Pancreas (tissue), 10 donors: ENCODE measurements around the gene LTC4S. TPM values are rescaled to one million over a fixed set of nuclear protein-coding genes. Genes with fewer than 3 reads are reported as not detected.

Experiments
- ATAC-seq, 4 donors: fragments of 200-7000 bp; cut with Tn5 transposase; one replicate each; pipeline versions ENCODE4 v1.8.0 to v1.9.1; 2020; ENCODE audit warnings: mild to moderate bottlenecking in 4 of 4, moderate library complexity in 4 of 4
- DNase-seq, 6 donors: peaks; one replicate each; pipeline ENCODE4 v3.0.0-alpha.2; 2020
- FAIRE-seq: peaks from 2 replicates; lab custom pipeline; 2012; peaks lifted over from hg19 to GRCh38; lab: Jason Lieb, UNC
- H3K27ac ChIP-seq, 4 donors: fragments of 200-600 bp; sonication (generic); 1 replicate in 3 of 4; 2 replicates in 1 of 4; pipeline versions ENCODE4 v1.5.0 to v1.8.0; 2020
- H3K27me3 ChIP-seq, 4 donors: fragments of 200-600 bp; one replicate each; pipeline ENCODE4 v1.8.0; 2021
- H3K36me3 ChIP-seq, 3 donors: fragments of 200-600 bp; sonication (generic) in 1 of 3; one replicate each; pipeline versions ENCODE4 v1.5.0 to v1.8.0; 2020 to 2021
- H3K4me1 ChIP-seq, 3 donors: fragments of 200-600 bp; one replicate each; pipeline ENCODE4 v1.8.0; 2021
- H3K4me3 ChIP-seq, 4 donors: fragments of 200-600 bp; sonication (generic) in 2 of 4; one replicate each; pipeline versions ENCODE4 v1.5.0 to v1.8.0; 2020 to 2021
- H3K9me3 ChIP-seq, 4 donors: fragments of 200-600 bp; one replicate each; pipeline ENCODE4 v1.8.0; 2021
- CTCF ChIP-seq, 4 donors: fragments of 200-600 bp; sonication (generic) in 3 of 4; IDR thresholded peaks; one replicate each; pipeline versions ENCODE4 v1.5.0 to v1.8.0; 2021; ENCODE audit warnings: antibody characterized with exemption in 4 of 4
- WGBS, 2 donors: extraction: QIAGEN DNeasy Blood & Tissue Kit; methylation state at CpG; one replicate each; pipeline ENCODE4 v1.1.7; 2013; 5-methylcytosine and 5-hydroxymethylcytosine counted together
- intact Hi-C, 3 donors: fragments of 100-400 bp; cut with DNase I; formaldehyde crosslinking; loops; one replicate each; pipeline versions ENCODE4 v1.11.1 to v1.14.2; 2022
- polyA plus RNA-seq, 2 donors: library from polyadenylated mRNA; stranded (reverse); fragments of 200-250 nt; gene quantifications; one replicate each; pipeline ENCODE4 v1.2.3, GENCODE V29; 2013
- total RNA-seq, 6 donors: library from RNA; stranded (reverse); fragmentation: NEBNext Ultra II Directional in 4 of 6; extraction: Animal tissue kit (Norgen Biotek cat#: 25700) in 4 of 6; gene quantifications; one replicate each; pipeline versions ENCODE4 v1.2.1 to v1.2.4, GENCODE V29; 2021 to 2023
- donor health status: healthy with polysubstance abuse.
- donor health status: DM: no; HTN: no; CAD: no; lungs with moderate emphysema.
- donor health status: DM: no; HTN: no; CAD: no.
- donor health status: control.
- donor health status: control.
- donor health status: Bipolar disorder and iron deficiency.
- donor health status: DM: yes; HTN: yes; CAD: no.
- donor health status: DM: no; HTN: no; CAD: no.
- donor health status: DM: no; HTN: no; CAD: no.
- donor health status: DM: yes; HTN: yes; CAD: no.

LTC4S gene
- total and polyA plus RNA-seq, 8 donors, result 1.1 to 10.9 (median 4.8) TPM

GRCh38 chr5:179762079-179762780 lies 31.6 kb upstream of the LTC4S start:
- DNase-seq, result no peak
- peaks cover 13 to 26% (median 16%) of the 10 kb centered on the region in 3 donors for H3K4me1 ChIP-seq
- WGBS, 2 donors, result 31 to 32% methylated on average over 10 of the region's 10 CpGs
- H3K4me3 ChIP-seq, result no peak overlapping the region
- intact Hi-C loops, result no loop called here
- no peak for TF ChIP-seq CTCF (IDR thresholded peaks at IDR 0.05)
- peaks cover 0 to 16% (median 11%) of the 10 kb centered on the region in 3 donors for H3K36me3 ChIP-seq
- peak; percentile 30 to 50 (median 42) for ATAC-seq
- FAIRE-seq, result no peak
- H3K27me3 ChIP-seq, result no peaks in the 10 kb centered on the region
- H3K9me3 ChIP-seq, result no peaks in the 10 kb centered on the region
- H3K27ac ChIP-seq, result no peak overlapping the region

GRCh38 chr5:179762781-179763176 lies 31.0 kb upstream of the LTC4S start:
- ATAC-seq, result peak in 3 of 4 donors; percentile 2 to 6 (median 4)

GRCh38 chr5:179763215-179763945 lies 30.4 kb upstream of the LTC4S start:
- peak; percentile 41 for FAIRE-seq

More at GRCh38 chr5:179762781-179763176, 31.0 kb upstream of the LTC4S start:
- 14 to 15% methylated on average over 3 of the region's 3 CpGs for WGBS, 2 donors
- Histone ChIP-seq H3K9me3 (no peaks in the 10 kb centered on the region), H3K4me3 (no peak overlapping the region), H3K4me1 (peaks cover 13 to 22% (median 16%) of the 10 kb centered on the region in 3 donors), H3K27ac (peak overlapping the region in 1 of 4 donors; percentile 49), H3K27me3 (no peaks in the 10 kb centered on the region), H3K36me3 (peaks cover 0 to 16% (median 11%) of the 10 kb centered on the region in 3 donors)
- TF ChIP-seq CTCF (IDR thresholded peaks at IDR 0.05), result no peak
- FAIRE-seq (no peak), DNase-seq (no peak)
- intact Hi-C loops, result no loop called here

GRCh38 chr5:179764056-179764455 lies 29.7 kb upstream of the LTC4S start:
- H3K27me3 ChIP-seq, result no peaks in the 10 kb centered on the region
- DNase-seq (no peak), ATAC-seq (no peak), FAIRE-seq (no peak)
- H3K27ac ChIP-seq, result no peak overlapping the region
- peaks cover 0 to 22% (median 11%) of the 10 kb centered on the region in 3 donors for H3K36me3 ChIP-seq
- peaks cover 13 to 21% (median 16%) of the 10 kb centered on the region in 3 donors for H3K4me1 ChIP-seq
- no peaks in the 10 kb centered on the region for H3K9me3 ChIP-seq
- WGBS, 2 donors, result 65 to 70% methylated on average over 8 of the region's 8 CpGs
- no peak overlapping the region for H3K4me3 ChIP-seq
- no peak for TF ChIP-seq CTCF (IDR thresholded peaks at IDR 0.05)
- intact Hi-C loops, result no loop called here

More at GRCh38 chr5:179763215-179763945, 30.4 kb upstream of the LTC4S start:
- H3K27me3 ChIP-seq, result no peaks in the 10 kb centered on the region
- peak; percentile 49 to 86 (median 74) for TF ChIP-seq CTCF (IDR thresholded peaks at IDR 0.05)
- peak overlapping the region in 1 of 4 donors; percentile 49 for H3K27ac ChIP-seq
- DNase-seq (peak in 4 of 6 donors; percentile 42 to 68 (median 58)), ATAC-seq (peak; percentile 89 to 92 (median 91))
- peaks cover 0 to 16% (median 11%) of the 10 kb centered on the region in 3 donors for H3K36me3 ChIP-seq
- H3K4me3 ChIP-seq, result no peak overlapping the region
- intact Hi-C loops, result no loop called here
- 15 to 18% methylated on average over 10 of the region's 10 CpGs for WGBS, 2 donors
- H3K4me1 ChIP-seq, result peaks cover 13 to 21% (median 16%) of the 10 kb centered on the region in 3 donors
- no peaks in the 10 kb centered on the region for H3K9me3 ChIP-seq
